CD14-positive monocyte (primary cell): ENCODE results near the gene CNTFR. TPM values are rescaled to one million over a fixed set of nuclear protein-coding genes. Genes with fewer than 3 reads are reported as not detected.

ENCODE experiments used
- DNase-seq, 3 donors: peaks; one replicate each; pipeline ENCODE4 v3.0.0-alpha.2; 2011 to 2022
- H2AFZ ChIP-seq: 2 replicates; pipeline ENCODE4 v1.6.0; 2012; ENCODE audit warnings: mild to moderate bottlenecking, low read depth, low read length, inconsistent platforms; ENCODE audit not compliant: insufficient read depth, poor library complexity, severe bottlenecking
- H3K27ac ChIP-seq, 2 donors: 1 replicate in 1 of 2; 2 replicates in 1 of 2; pipeline ENCODE4 v1.5.1; 2012 to 2013; ENCODE audit warnings: low read length in 2 of 2, control low read depth in 1 of 2, inconsistent platforms in 1 of 2, low read depth in 1 of 2, mild to moderate bottlenecking in 1 of 2
- H3K27me3 ChIP-seq, 2 donors: one replicate each; pipeline versions ENCODE4 v1.6.0 to v1.6.1; 2011 to 2013; ENCODE audit warnings: low read length in 2 of 2; ENCODE audit not compliant: control insufficient read depth in 2 of 2, insufficient read depth in 2 of 2
- H3K36me3 ChIP-seq, 2 donors: replicated peaks in 1 of 2; 1 replicate in 1 of 2; 2 replicates in 1 of 2; pipeline versions ENCODE4 v1.5.1 to v1.6.1; 2012 to 2013; ENCODE audit warnings: low read length in 2 of 2, control low read depth in 1 of 2, inconsistent platforms in 1 of 2, mild to moderate bottlenecking in 1 of 2; ENCODE audit not compliant: insufficient read depth in 2 of 2, control insufficient read depth in 1 of 2
- H3K4me1 ChIP-seq, 2 donors: 1 replicate in 1 of 2; 2 replicates in 1 of 2; pipeline versions ENCODE4 v1.5.1 to v1.6.1; 2012 to 2013; ENCODE audit warnings: low read length in 2 of 2, control low read depth in 1 of 2, inconsistent platforms in 1 of 2, mild to moderate bottlenecking in 1 of 2, moderate library complexity in 1 of 2; ENCODE audit not compliant: insufficient read depth in 2 of 2, control insufficient read depth in 1 of 2
- H3K4me2 ChIP-seq: replicated peaks from 2 replicates; pipeline ENCODE3; 2012; ENCODE audit warnings: low read length, moderate library complexity, mild to moderate bottlenecking; ENCODE audit not compliant: poor library complexity, severe bottlenecking; ENCODE audit errors: extremely low read depth
- H3K4me3 ChIP-seq, 3 experiments: fragments of 200-600 bp in 1 of 3; sonication (generic) in 1 of 3; replicated peaks in 1 of 3; 1 replicate in 2 of 3; 2 replicates in 1 of 3; pipeline ENCODE4 v1.5.1; 2011 to 2013; ENCODE audit warnings: low read length in 3 of 3, mild to moderate bottlenecking in 3 of 3, control low read depth in 2 of 3, low read depth in 2 of 3, inconsistent platforms in 1 of 3, moderate library complexity in 1 of 3
- H3K79me2 ChIP-seq: 2 replicates; pipeline ENCODE4 v1.6.0; 2012; ENCODE audit warnings: mild to moderate bottlenecking, control low read depth, inconsistent platforms, low read length, moderate library complexity; ENCODE audit not compliant: insufficient read depth
- H3K9ac ChIP-seq: 2 replicates; pipeline ENCODE4 v1.6.0; 2017; ENCODE audit warnings: low read length, mild to moderate bottlenecking; ENCODE audit not compliant: insufficient read depth, poor library complexity, severe bottlenecking
- H3K9me3 ChIP-seq, 2 donors: replicated peaks in 1 of 2; 1 replicate in 1 of 2; 2 replicates in 1 of 2; pipeline versions ENCODE4 v1.5.1 to v1.6.1; 2012 to 2013; ENCODE audit warnings: low read length in 2 of 2, control low read depth in 1 of 2; ENCODE audit not compliant: control insufficient read depth in 1 of 2, insufficient read depth in 1 of 2
- H4K20me1 ChIP-seq: 2 replicates; pipeline ENCODE4 v1.6.0; 2012; ENCODE audit warnings: mild to moderate bottlenecking, low read length, control low read depth, moderate library complexity; ENCODE audit not compliant: insufficient read depth
- H3K27ac Mint-ChIP-seq, 7 donors: one replicate each; pipeline ENCODE4 v1.8.0; 2020; ENCODE audit warnings: mild to moderate bottlenecking in 7 of 7, mixed read lengths in 7 of 7, moderate library complexity in 6 of 7, inconsistent platforms in 2 of 7
- H3K27me3 Mint-ChIP-seq, 3 donors: one replicate each; pipeline ENCODE4 v1.8.0; 2021 to 2022; ENCODE audit warnings: low read depth in 3 of 3, mild to moderate bottlenecking in 3 of 3, mixed read lengths in 3 of 3, moderate library complexity in 3 of 3, inconsistent platforms in 1 of 3
- H3K36me3 Mint-ChIP-seq, 2 donors: one replicate each; pipeline ENCODE4 v1.8.0; 2020; ENCODE audit warnings: mixed read lengths in 2 of 2, inconsistent platforms in 1 of 2, mild to moderate bottlenecking in 1 of 2
- H3K4me1 Mint-ChIP-seq: one replicate; pipeline ENCODE4 v1.8.0; 2020; ENCODE audit warnings: mild to moderate bottlenecking, mixed read lengths
- H3K4me3 Mint-ChIP-seq, 2 donors: one replicate each; pipeline ENCODE4 v1.8.0; 2020; ENCODE audit warnings: mild to moderate bottlenecking in 2 of 2, mixed read lengths in 2 of 2, moderate library complexity in 1 of 2
- H3K9me3 Mint-ChIP-seq, 7 donors: one replicate each; pipeline ENCODE4 v1.8.0; 2020 to 2022; ENCODE audit warnings: mixed read lengths in 7 of 7, mild to moderate bottlenecking in 6 of 7, moderate library complexity in 6 of 7, inconsistent platforms in 2 of 7
- CTCF ChIP-seq: fragments of 200-600 bp; IDR thresholded peaks from one replicate; pipeline ENCODE4 v1.8.0; 2022; ENCODE audit warnings: antibody characterized with exemption, mild to moderate bottlenecking
- WGBS: methylation state at CpG from one replicate; pipeline ENCODE4 v1.1.5; 2013; ENCODE audit warnings: missing lambda C conversion rate; ENCODE audit not compliant: insufficient coverage; 5-methylcytosine and 5-hydroxymethylcytosine counted together
- intact Hi-C, 2 donors: fragments of 100-400 bp; cut with micrococcal nuclease; formaldehyde crosslinking; loops; one replicate each; pipeline versions ENCODE4 v1.15.0 to v1.15.1; 2023
- polyA plus RNA-seq, 3 donors: library from polyadenylated mRNA; depleted of rRNA in 1 of 3; unstranded in 2 of 3; stranded (reverse) in 1 of 3; fragments of 300-500 nt in 2 of 3; fragments of >200 nt in 1 of 3; fragmentation: Illumina TruSeq in 2 of 3; gene quantifications; 1 replicate in 2 of 3; 2 replicates in 1 of 3; pipeline ENCODE4 v1.2.3, GENCODE V29; 2012 to 2021

Gene CNTFR
- polyA plus RNA-seq, 3 donors: not detected

DNA sequence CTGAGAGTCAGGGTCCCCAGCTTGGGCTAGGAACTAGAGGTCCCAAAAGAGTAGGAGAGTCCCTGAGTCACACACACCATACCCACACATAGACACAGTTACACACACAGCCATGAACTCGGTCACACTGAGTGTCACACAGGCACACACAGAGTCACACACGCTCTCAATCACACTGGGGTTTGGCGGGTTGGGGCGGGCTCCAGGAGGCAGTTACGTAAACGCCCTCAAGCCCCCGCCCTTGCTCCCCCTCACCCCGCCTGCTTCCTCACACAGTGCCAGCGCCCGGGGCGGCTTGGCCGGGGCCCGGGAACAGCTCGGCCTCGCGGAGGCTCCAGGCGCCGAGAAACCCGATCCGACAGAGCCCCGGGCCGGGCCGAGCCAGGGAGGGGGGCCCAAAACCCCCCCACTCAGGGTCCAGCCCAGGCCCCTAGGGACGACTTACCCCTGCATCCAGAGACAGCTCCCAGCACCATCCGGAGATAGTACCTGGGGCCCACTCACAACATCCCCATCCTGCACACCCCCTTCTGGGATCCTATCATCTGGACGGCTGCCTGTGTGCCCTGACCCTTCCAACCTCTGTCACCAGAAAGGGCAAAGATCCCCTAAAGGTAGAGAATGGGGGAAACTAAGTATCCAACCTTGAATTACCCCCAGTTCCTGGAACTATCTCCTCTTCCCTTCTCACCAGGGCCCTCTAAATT, 3.5 kb upstream of the CNTFR start:
- intact Hi-C loops: loop anchor here in 1 of 2 donors (10.0 kb wide), 1 partner anchor 148 kb away; no protein-coding TSS in a partner anchor
- Mint-ChIP-seq H3K4me1 (peaks cover 38% of the 10 kb centered on the region), H3K4me3 (peak overlapping the region in 1 of 2 donors; percentile 91), H3K27me3 (peaks cover 58 to 77% (median 60%) of the 10 kb centered on the region in 3 donors), H3K36me3 (peaks cover 0 to 11% of the 10 kb centered on the region in 2 donors), H3K9me3 (peaks cover 0 to 28% (median 16%) of the 10 kb centered on the region in 7 donors), H3K27ac (peak overlapping the region in 1 of 7 donors; percentile 4)
- H3K4me1 ChIP-seq: peaks cover 33 to 38% of the 10 kb centered on the region in 2 donors
- H3K79me2 ChIP-seq: no peaks in the 10 kb centered on the region
- H3K4me2 ChIP-seq: no peak overlapping the region
- peaks cover 40 to 56% of the 10 kb centered on the region in 2 donors for H3K27me3 ChIP-seq
- H2AFZ ChIP-seq: no peak overlapping the region
- H3K36me3 ChIP-seq: no peaks in the 10 kb centered on the region
- no peak overlapping the region for H3K4me3 ChIP-seq
- no peak for TF ChIP-seq CTCF
- H3K9me3 ChIP-seq: peaks cover 0 to 27% of the 10 kb centered on the region in 2 donors
- DNase-seq: peak; percentile 7 to 80 (median 22)
- H3K9ac ChIP-seq: peak overlapping the region; percentile 6
- WGBS: 1% methylated on average over 23 of the region's 26 CpGs
- H3K27ac ChIP-seq: no peak overlapping the region
- H4K20me1 ChIP-seq: no peaks in the 10 kb centered on the region

GRCh38 chr9:34591917-34592866, 2.7 kb upstream of the CNTFR start:
- Histone ChIP-seq H2AFZ (peak overlapping the region; percentile 68), H3K4me2 (peak overlapping the region; percentile 83), H3K27me3 (peaks cover 47 to 65% of the 10 kb centered on the region in 2 donors), H3K9ac (peak overlapping the region; percentile 6), H3K9me3 (peaks cover 0 to 29% of the 10 kb centered on the region in 2 donors), H4K20me1 (no peaks in the 10 kb centered on the region), H3K79me2 (no peaks in the 10 kb centered on the region), H3K27ac (no peak overlapping the region), H3K36me3 (no peaks in the 10 kb centered on the region), H3K4me3 (peak overlapping the region in 1 of 3 experiments; percentile 75), H3K4me1 (peaks cover 33 to 38% of the 10 kb centered on the region in 2 donors)
- DNase-seq: peak in 2 of 3 donors; percentile 17 to 78
- Mint-ChIP-seq H3K4me1 (peaks cover 38% of the 10 kb centered on the region), H3K9me3 (peaks cover 0 to 28% (median 16%) of the 10 kb centered on the region in 7 donors), H3K4me3 (peak overlapping the region; percentile 77 to 91), H3K27me3 (peaks cover 67 to 83% (median 68%) of the 10 kb centered on the region in 3 donors), H3K27ac (peak overlapping the region in 3 of 7 donors; percentile 4 to 60 (median 53)), H3K36me3 (peaks cover 0 to 11% of the 10 kb centered on the region in 2 donors)
- peak; percentile 72 for TF ChIP-seq CTCF
- 14% methylated on average over 11 of the region's 16 CpGs for WGBS
- intact Hi-C loops: loop anchor here in 1 of 2 donors (10.0 kb wide), 1 partner anchor 147 kb away; no protein-coding TSS in a partner anchor
